ENCODE data around the gene PITX1.

DNA sequence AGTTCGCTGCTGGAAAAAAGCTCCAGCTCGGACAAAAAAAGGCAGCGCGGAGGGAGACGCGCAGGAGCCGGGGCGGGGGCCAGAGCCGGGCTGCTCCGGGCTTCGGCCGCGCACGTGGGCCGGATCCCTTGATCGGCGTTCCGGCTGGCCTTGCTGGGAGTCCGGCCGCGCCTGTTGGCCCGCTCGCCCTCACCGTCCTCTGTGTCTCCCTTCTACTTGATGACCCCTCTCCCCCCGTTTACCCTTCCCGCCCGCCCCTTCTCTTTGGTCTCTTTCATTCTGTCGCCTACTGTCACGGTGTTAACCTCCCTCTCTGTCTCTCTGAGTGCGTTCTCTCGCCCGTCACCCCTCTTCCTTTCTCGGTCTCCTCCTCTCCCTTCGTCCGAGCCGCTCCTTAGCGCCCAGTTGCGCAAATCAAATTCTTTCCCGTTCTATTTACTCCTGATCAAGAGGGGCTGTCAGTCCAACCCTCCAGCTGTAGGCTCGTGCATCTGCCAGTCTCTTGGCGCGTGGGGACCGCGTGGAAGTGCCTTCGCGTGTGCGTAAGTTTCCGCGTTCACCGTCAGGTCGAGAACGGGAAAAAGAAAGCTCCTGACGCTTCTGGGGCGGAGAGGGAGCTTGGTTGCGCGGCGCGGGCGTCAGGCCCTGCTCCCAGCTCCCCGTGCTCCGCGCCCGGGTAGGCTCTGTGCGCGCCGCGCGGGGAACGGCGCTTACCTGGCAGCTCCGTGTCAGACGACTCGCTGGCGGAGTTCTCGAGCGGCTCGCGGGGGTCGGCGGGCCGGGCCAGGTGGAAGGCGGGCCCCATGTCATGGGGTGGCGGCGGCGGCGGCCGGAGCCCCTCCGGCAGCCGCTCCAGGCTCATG is 798 bp downstream of the PITX1 start:
- TF ChIP-seq YY1 (IDR thresholded peaks at IDR 0.05) (no peak), JUND (IDR thresholded peaks at IDR 0.05) (no peak), SP1 (IDR thresholded peaks at IDR 0.05) (no peak), FOXA2 (IDR thresholded peaks at IDR 0.05) (no peak), MAX (IDR thresholded peaks at IDR 0.05) (no peak), EGR1 (IDR thresholded peaks at IDR 0.05; ENCODE audit: low read depth in 2 of 2) (no peak)
- TF ChIP-seq, protein P1, sequence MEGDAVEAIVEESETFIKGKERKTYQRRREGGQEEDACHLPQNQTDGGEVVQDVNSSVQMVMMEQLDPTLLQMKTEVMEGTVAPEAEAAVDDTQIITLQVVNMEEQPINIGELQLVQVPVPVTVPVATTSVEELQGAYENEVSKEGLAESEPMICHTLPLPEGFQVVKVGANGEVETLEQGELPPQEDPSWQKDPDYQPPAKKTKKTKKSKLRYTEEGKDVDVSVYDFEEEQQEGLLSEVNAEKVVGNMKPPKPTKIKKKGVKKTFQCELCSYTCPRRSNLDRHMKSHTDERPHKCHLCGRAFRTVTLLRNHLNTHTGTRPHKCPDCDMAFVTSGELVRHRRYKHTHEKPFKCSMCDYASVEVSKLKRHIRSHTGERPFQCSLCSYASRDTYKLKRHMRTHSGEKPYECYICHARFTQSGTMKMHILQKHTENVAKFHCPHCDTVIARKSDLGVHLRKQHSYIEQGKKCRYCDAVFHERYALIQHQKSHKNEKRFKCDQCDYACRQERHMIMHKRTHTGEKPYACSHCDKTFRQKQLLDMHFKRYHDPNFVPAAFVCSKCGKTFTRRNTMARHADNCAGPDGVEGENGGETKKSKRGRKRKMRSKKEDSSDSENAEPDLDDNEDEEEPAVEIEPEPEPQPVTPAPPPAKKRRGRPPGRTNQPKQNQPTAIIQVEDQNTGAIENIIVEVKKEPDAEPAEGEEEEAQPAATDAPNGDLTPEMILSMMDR (IDR thresholded peaks at IDR 0.05; ENCODE audit: low read depth, low read length, missing input control), result no peak
- TF ChIP-seq, protein P2, sequence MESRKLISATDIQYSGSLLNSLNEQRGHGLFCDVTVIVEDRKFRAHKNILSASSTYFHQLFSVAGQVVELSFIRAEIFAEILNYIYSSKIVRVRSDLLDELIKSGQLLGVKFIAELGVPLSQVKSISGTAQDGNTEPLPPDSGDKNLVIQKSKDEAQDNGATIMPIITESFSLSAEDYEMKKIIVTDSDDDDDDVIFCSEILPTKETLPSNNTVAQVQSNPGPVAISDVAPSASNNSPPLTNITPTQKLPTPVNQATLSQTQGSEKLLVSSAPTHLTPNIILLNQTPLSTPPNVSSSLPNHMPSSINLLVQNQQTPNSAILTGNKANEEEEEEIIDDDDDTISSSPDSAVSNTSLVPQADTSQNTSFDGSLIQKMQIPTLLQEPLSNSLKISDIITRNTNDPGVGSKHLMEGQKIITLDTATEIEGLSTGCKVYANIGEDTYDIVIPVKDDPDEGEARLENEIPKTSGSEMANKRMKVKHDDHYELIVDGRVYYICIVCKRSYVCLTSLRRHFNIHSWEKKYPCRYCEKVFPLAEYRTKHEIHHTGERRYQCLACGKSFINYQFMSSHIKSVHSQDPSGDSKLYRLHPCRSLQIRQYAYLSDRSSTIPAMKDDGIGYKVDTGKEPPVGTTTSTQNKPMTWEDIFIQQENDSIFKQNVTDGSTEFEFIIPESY (IDR thresholded peaks at IDR 0.05), result no peak

Measured in liver (tissue), 3 donors.